ENCODE measurements around the gene KDM4F. TPM values are rescaled to one million over a fixed set of nuclear protein-coding genes. Genes with fewer than 3 reads are reported as not detected.

KDM4F gene
- total and polyA plus RNA-seq, 2 of the 8 experiments (the other 6 are each of a cell fraction or from before 2014, with no cell fraction given), result not detected

DNA sequence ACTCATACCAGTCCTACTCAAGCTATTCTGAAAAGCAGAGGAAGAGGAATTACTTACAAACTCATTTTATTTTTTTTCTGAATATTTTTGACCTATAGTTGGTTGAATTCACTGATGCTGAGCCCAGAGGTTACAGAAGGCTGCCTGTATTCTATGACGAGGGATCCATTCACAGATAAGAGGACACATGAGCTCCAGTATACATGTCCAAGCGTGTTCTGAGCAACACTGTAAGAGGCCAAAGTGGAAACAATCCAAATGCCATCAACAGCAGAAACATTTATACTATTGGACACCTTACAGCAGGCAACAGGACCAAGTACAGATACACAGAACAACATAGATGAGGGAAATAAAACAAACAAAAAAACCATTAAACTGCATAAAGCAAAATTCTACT lies 13.9 kb upstream of the KDM4F start:
- Histone ChIP-seq H3K27ac (ENCODE audit: low read depth, low read length) (no peak overlapping the region), H3K18ac (ENCODE audit: extremely low read depth, low read length) (no peak overlapping the region), H2BK15ac (ENCODE audit: low read length) (no peak overlapping the region), H3K4me2 (ENCODE audit: insufficient read depth in 1 of 2, low read depth in 2 of 2, low read length in 2 of 2) (no peak overlapping the region), H3K23ac (ENCODE audit: insufficient read length) (no peak overlapping the region), H3K4ac (replicated peaks; ENCODE audit: insufficient read length, low read depth, low read length) (no peak overlapping the region), H2AFZ (ENCODE audit: low read length) (no peak overlapping the region), H3K36me3 (ENCODE audit: control insufficient read depth in 2 of 4, insufficient read depth in 4 of 4, low read length in 3 of 4) (no peaks in the 10 kb centered on the region), H3K4me1 (replicated peaks in 1 of 4; ENCODE audit: control insufficient read depth in 3 of 4, insufficient read depth in 4 of 4, low read length in 3 of 4) (no peaks in the 10 kb centered on the region), H2BK5ac (ENCODE audit: low read depth, low read length) (no peak overlapping the region), H2BK20ac (ENCODE audit: low read length) (no peak overlapping the region), H3K14ac (ENCODE audit: insufficient read length) (no peak overlapping the region), H3K4me3 (ENCODE audit: extremely low read depth in 1 of 4, insufficient read depth in 2 of 4, low read depth in 3 of 4, low read length in 4 of 4) (no peak overlapping the region), H3K79me2 (ENCODE audit: control insufficient read depth in 1 of 2, insufficient read depth in 2 of 2, low read length in 2 of 2) (no peaks in the 10 kb centered on the region), H2BK12ac (ENCODE audit: low read depth, low read length) (no peak overlapping the region), H4K20me1 (replicated peaks in 1 of 2; ENCODE audit: control insufficient read depth in 1 of 2, insufficient read depth in 2 of 2, low read length in 2 of 2) (no peaks in the 10 kb centered on the region), H3K9me3 (ENCODE audit: insufficient read depth in 2 of 2, low read depth in 1 of 2, low read length in 1 of 2) (peaks cover 0 to 4% of the 10 kb centered on the region in 2 experiments; a peak in 2 of 4 replicates), H3K79me1 (ENCODE audit: low read depth, low read length) (no peaks in the 10 kb centered on the region), H4K8ac (ENCODE audit: extremely low read depth, insufficient read depth, low read length) (no peak overlapping the region), H3K56ac (replicated peaks; ENCODE audit: insufficient read length, low read depth, low read length) (no peak overlapping the region), H2BK120ac (replicated peaks; ENCODE audit: low read depth, low read length) (no peak overlapping the region), H3K9ac (replicated peaks in 1 of 4; ENCODE audit: extremely low read depth in 1 of 4, low read depth in 3 of 4, low read length in 3 of 4) (no peak overlapping the region), H3K23me2 (ENCODE audit: low read depth, low read length) (no peaks in the 10 kb centered on the region), H4K5ac (ENCODE audit: insufficient read length, low read depth, low read length) (no peak overlapping the region), H4K91ac (replicated peaks; ENCODE audit: insufficient read length, low read length) (no peak overlapping the region), H3K27me3 (replicated peaks in 1 of 4; ENCODE audit: control insufficient read depth in 3 of 4, extremely low read depth in 1 of 4, insufficient read depth in 3 of 4, low read length in 3 of 4) (no peaks in the 10 kb centered on the region), H2AK5ac (ENCODE audit: low read depth, low read length) (no peak overlapping the region)
- DNase-seq (ENCODE audit: low read depth in 1 of 2, low spot score in 2 of 2) (no peak), FAIRE-seq (no peak)
- CTCF ChIA-PET (ENCODE audit: partially characterized antibody), result no interaction called here
- POLR2A ChIA-PET (ENCODE audit: partially characterized antibody), result no interaction called here
- 98% methylated on average over 2 of the region's 2 CpGs; no CpG with 5 or more reads in 1 of the 2 experiments for WGBS, 2 experiments (ENCODE audit: extremely low coverage in 1 of 2, insufficient coverage in 1 of 2, insufficient read length in 1 of 2, insufficient replicate concordance in 2 of 2, low coverage in 1 of 2, low lambda C conversion rate in 2 of 2, missing lambda C conversion rate in 1 of 2)
- TF ChIP-seq CHD2 (IDR thresholded peaks at IDR 0.05; ENCODE audit: low read length) (no peak), RXRA (IDR thresholded peaks at IDR 0.05; ENCODE audit: insufficient read depth, low read depth, low read length) (no peak), KDM4A (IDR thresholded peaks at IDR 0.05; ENCODE audit: low read depth, low read length, severe bottlenecking) (no peak), CTBP2 (IDR thresholded peaks at IDR 0.05; ENCODE audit: borderline replicate concordance, insufficient read depth, insufficient read length, low read length) (no peak), MAFK (IDR thresholded peaks at IDR 0.05; ENCODE audit: low read depth, low read length) (no peak), GABPA (IDR thresholded peaks at IDR 0.05; ENCODE audit: borderline replicate concordance, insufficient read depth, low read length) (no peak), NRF1 (IDR thresholded peaks at IDR 0.05; ENCODE audit: low read depth, low read length) (no peak), HDAC2 (IDR thresholded peaks at IDR 0.05; ENCODE audit: borderline replicate concordance in 1 of 2, low read depth in 2 of 2, low read length in 2 of 2) (no peak), TEAD4 (IDR thresholded peaks at IDR 0.05; ENCODE audit: low read depth, low read length) (no peak)
- TF ChIP-seq, protein P1, sequence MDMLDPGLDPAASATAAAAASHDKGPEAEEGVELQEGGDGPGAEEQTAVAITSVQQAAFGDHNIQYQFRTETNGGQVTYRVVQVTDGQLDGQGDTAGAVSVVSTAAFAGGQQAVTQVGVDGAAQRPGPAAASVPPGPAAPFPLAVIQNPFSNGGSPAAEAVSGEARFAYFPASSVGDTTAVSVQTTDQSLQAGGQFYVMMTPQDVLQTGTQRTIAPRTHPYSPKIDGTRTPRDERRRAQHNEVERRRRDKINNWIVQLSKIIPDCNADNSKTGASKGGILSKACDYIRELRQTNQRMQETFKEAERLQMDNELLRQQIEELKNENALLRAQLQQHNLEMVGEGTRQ (IDR thresholded peaks at IDR 0.05; ENCODE audit: low read length), result no peak
